C4-2B (cell line): ENCODE data around the gene STRN3.
"Not testable (repeated sequence)": the region's sequence is repeated elsewhere in the genome, so short reads cannot be mapped to it uniquely, and the experiment has no call there.

Experiments
- H3K27ac ChIP-seq: fragments of 450-650 bp; 2 replicates; pipeline ENCODE4 v1.5.1; 2017
- ZFX ChIP-seq: fragments of 450-650 bp; IDR thresholded peaks from 2 replicates; pipeline ENCODE4 v1.6.1; 2017
- TF ChIP-seq, protein P1 (sequence below): fragments of 450-650 bp; conservative IDR thresholded peaks from 2 replicates; pipeline ENCODE4 v1.5.1; 2017; ENCODE audit warnings: mild to moderate bottlenecking

The STRN3 gene

DNA sequence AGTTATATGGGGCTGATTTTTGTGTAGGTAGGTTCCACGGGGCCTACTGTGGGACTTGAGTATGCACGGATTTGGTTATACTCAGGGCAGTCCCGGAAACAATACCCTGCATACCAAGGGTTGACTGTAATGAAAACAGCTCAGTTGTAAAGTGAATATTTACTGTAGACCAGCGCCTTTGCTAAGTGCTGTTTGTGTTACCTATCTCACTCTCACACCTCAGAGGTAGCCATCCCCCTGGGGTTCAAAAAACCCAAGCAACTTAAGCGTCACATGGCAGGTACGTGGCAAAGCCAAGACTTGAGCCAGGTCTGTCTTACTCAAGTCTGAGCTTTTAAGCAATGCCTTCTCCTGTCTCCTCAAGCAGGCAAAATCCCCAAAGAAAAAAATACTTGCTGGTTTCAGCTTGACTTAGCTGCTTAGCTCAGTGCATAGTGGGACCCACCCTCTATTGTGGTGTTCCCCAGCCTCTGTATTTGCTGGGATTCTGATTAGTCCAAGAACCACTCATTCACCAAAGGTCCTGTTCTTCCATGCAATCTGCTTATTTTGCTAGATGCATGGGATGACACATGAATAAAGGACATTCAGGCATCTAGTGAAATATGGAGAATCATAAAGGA lies 34.2 kb upstream of the STRN3 start:
- no peak for TF ChIP-seq ZFX
- TF ChIP-seq, protein P1, sequence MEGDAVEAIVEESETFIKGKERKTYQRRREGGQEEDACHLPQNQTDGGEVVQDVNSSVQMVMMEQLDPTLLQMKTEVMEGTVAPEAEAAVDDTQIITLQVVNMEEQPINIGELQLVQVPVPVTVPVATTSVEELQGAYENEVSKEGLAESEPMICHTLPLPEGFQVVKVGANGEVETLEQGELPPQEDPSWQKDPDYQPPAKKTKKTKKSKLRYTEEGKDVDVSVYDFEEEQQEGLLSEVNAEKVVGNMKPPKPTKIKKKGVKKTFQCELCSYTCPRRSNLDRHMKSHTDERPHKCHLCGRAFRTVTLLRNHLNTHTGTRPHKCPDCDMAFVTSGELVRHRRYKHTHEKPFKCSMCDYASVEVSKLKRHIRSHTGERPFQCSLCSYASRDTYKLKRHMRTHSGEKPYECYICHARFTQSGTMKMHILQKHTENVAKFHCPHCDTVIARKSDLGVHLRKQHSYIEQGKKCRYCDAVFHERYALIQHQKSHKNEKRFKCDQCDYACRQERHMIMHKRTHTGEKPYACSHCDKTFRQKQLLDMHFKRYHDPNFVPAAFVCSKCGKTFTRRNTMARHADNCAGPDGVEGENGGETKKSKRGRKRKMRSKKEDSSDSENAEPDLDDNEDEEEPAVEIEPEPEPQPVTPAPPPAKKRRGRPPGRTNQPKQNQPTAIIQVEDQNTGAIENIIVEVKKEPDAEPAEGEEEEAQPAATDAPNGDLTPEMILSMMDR = no peak
- H3K27ac ChIP-seq = no peak overlapping the region

DNA sequence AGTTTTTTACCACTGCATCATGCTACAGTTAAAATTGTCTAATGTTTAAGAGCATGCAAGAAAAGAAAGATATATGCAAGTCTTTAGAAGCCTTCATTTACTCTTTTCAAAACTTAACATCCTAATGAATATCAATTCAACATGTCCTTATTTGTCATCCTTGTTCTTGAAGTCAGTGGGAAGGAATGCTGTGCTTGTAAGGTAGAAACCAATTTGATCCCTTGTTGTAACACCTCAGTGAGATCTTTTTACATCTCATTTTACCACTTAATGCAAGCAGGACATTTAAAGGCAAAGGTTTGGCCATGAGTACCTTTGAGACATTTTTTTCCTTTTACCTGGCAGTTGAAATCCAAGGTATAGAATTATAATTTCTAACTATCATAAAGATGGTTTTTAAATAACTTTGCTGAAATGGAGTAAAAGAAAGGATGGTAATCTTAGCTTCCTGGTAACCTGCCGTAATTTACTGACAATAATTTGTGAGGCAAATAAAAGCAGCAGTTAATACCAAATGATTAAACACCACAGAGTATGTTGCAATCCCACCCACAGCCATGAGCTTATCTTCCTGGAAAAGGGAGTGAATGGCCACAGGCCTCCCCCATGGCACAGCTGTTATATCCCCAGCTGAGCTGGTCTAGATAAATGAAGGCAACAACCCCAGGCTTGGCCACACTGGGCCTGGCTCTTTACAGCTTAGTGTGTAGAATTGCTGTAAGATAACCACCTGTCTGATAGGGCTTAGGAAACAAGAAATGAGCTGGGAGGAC lies 33.2 kb upstream of the STRN3 start:
- TF ChIP-seq, protein P1 = no peak
- no peak for TF ChIP-seq ZFX
- no peak overlapping the region for H3K27ac ChIP-seq

DNA sequence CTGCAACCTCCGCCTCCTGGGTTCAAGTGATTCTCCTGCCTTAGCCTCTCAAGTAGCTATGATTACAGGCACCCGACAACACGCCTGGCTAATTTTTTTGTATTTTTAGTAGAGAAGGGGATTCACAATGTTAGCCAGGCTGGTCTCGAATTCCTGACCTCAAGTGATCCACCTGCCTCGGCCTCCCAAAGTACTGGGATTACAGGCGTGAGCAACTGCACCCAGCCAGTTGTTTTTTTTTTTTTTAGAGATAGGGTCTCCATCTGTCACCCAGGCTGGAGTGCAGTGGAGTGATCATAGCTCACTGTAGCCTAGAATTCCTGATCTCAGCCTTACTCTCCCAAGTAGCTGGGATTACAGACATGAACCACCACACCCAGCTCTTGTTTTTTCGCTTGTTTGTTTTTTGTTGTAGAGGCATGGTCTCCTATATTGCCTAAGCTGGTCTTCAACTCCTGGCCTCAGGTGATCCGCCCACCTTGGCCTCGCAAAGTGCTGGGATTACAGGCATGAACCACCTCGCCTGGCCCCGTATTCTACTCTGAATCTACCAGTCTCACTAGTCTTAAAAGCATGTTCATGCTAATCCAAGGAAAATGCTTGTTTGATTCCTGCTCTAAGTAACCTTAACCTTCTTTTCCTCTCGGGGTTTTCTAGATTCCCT lies 31.7 kb upstream of the STRN3 start:
- peak overlapping the region; percentile 53 for H3K27ac ChIP-seq
- TF ChIP-seq ZFX = no peak
- TF ChIP-seq, protein P1 = no peak

DNA sequence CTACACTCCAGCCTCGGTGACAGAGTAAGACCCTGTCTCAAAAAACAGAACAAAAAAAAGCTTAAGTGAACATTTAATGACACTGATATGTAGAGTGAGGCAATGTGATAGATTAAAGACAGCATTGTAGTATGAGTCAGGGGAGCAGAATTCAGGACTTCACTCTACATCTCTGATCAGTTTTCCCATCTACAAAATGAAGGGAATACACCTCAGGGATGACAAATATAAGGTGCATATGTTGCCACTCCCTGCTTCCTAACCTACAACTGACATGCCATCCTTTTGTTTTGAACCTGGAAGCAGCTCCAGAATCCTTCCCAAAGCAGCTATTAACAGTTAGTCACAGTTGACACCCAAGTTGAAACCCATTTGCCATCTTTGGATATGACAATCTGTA lies 30.9 kb upstream of the STRN3 start:
- no peak overlapping the region for H3K27ac ChIP-seq
- no peak for TF ChIP-seq ZFX
- TF ChIP-seq, protein P1 = no peak

DNA sequence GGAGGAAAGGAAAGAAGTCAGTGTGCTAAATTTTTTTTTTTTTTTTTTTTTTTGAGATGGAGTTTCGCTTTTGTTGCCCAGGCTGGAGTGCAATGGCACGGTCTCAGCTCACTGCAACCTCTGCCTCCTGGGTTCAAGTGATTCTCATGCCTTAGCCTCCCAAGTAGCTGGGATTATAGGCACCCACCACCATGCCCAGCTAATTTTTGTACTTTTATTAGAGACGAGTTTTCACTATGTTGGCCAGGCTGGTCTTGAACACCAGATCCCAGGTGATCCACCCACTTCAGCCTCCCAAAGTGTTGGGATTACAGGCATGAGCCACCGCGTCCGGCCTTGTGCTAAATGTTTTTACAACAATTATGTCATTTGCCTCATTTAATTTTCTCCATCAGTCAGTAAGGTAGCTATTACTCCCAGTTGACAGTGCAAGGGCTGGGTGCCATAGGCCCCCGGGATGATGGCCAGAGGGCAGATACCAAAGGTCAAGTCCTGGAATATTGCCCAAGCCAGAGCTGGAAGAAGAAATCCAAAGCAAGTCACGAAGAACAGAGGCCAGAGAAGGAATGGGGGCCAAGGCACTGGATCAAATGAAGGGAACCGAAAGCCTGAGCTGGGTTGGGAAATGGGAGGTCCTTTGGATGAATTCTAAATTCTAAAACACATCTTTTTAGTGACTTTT lies 26.9 kb upstream of the STRN3 start:
- not testable (repeated sequence) for H3K27ac ChIP-seq

DNA sequence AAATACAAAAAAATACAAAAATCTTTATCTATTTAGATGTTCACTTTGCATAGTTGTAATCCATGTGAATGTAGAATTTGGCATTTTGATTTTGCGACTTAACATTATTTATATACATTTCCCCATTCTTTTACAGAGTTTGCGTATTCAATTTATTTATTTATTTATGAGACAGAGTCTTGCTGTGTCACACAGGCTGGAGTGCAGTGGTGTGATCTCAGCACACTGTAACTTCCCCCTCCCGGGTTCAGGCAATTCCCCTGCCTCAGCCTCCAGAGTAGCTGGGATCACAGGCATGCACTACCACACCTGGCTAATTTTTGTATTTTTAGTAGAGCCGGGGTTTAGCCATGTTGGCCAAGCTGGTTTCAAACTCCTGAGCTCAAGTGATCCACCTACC lies 25.3 kb upstream of the STRN3 start:
- TF ChIP-seq, protein P1 = no peak
- no peak overlapping the region for H3K27ac ChIP-seq

DNA sequence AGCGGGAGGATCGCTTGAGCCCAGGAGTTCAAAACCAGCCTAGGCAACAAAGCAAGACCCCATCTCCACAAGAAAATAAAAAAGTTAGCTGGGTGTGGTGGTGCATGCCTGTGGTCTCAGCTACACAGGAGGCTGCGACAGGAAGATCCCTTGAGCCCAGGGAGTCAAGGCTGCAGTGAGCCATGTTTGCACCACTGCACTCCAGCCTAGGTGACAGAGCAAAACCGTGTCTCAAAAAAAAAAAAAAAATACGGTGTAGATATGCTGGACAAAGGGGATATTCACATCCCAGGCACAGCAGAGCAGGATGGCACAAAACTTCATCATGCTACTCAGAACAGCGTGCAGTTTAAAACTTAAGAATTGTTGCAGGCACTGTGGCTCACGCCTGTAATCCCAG lies 24.8 kb upstream of the STRN3 start:
- TF ChIP-seq, protein P1 = no peak
- TF ChIP-seq ZFX = no peak
- H3K27ac ChIP-seq = no peak overlapping the region
